Measurements from ENCODE around the gene MSRB1.

The MSRB1 gene, protein sequence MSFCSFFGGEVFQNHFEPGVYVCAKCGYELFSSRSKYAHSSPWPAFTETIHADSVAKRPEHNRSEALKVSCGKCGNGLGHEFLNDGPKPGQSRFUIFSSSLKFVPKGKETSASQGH
- long read RNA-seq, donor 1, transcript MSRB1-201 (4 exons, 1,423 nt), result major isoform, 93 of 98 reads
- long read RNA-seq, donor 1, partial matches to known transcripts, result 5 of 98 reads
- long read RNA-seq, donor 1, other reads (novel, unspliced or antisense), result 0 of 98 reads
- long read RNA-seq, donor 2, transcript MSRB1-201 (4 exons, 1,423 nt), result major isoform, 54 of 56 reads
- long read RNA-seq, donor 2, partial matches to known transcripts, result 0 of 56 reads
- long read RNA-seq, donor 2, other reads (novel, unspliced or antisense), result 0 of 56 reads
- long read RNA-seq, donor 3, transcript MSRB1-201 (4 exons, 1,423 nt), result major isoform, 29 of 30 reads
- long read RNA-seq, donor 3, partial matches to known transcripts, result 0 of 30 reads
- long read RNA-seq, donor 3, other reads (novel, unspliced or antisense), result 0 of 30 reads
- long read RNA-seq, donor 4, transcript MSRB1-201 (4 exons, 1,423 nt), result major isoform, 45 of 45 reads
- long read RNA-seq, donor 4, partial matches to known transcripts, result 0 of 45 reads
- long read RNA-seq, donor 4, other reads (novel, unspliced or antisense), result 0 of 45 reads
- long read RNA-seq, donor 5, transcript MSRB1-201 (4 exons, 1,423 nt), result major isoform, 59 of 76 reads
- long read RNA-seq, donor 5, partial matches to known transcripts, result 15 of 76 reads
- long read RNA-seq, donor 5, other reads (novel, unspliced or antisense), result 0 of 76 reads
- long read RNA-seq, donor 6, transcript MSRB1-201 (4 exons, 1,423 nt), result major isoform, 48 of 48 reads
- long read RNA-seq, donor 6, partial matches to known transcripts, result 0 of 48 reads
- long read RNA-seq, donor 6, other reads (novel, unspliced or antisense), result 0 of 48 reads
- long read RNA-seq, donor 7, result 0 reads
- long read RNA-seq, donor 8, transcript MSRB1-201 (4 exons, 1,423 nt), result major isoform, 62 of 62 reads
- long read RNA-seq, donor 8, partial matches to known transcripts, result 0 of 62 reads
- long read RNA-seq, donor 8, other reads (novel, unspliced or antisense), result 0 of 62 reads

- peak; percentile 81 for DNase-seq
Observed at GRCh38 chr16:1942810-1943726, at the start of gene MSRB1. Gene MSRB1 (minus strand): TSS chr16:1943199. CDS start chr16:1943156, 43 bp downstream.

DNA sequence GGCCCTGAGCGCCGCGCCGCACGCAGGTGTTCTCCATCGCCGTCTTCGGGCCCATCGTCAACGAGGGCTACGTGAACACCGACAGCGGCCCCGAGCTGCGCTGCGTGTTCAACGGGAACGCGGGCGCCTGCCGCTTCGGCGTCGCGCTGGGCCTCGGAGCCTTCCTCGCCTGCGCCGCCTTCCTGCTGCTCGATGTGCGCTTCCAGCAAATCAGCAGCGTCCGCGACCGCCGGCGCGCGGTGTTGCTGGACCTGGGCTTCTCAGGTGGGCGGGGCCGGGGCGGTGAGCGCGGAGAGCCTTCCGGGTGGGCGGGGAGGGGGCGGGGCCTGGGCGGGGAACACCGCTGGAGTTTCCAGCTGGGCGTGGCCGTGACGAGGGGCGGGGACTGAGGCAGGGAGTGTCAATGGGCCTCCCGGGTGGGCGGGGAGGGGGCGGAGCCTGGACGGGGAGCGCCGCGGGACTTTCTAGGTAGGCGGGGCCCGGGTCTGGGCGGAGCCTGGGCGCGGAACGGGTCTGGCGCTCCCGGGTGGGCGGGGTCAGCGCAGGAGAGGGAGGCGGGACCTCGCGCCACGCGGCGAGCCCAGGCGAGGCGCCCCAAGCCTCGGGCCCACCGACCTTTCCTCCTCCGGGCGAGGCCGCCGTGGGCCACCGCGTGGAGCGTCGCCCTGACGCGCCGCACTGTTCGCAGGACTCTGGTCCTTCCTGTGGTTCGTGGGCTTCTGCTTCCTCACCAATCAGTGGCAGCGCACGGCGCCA lies 49.1 kb upstream of the MSRB1 start:
- DNase-seq, result peak; percentile 78

DNA sequence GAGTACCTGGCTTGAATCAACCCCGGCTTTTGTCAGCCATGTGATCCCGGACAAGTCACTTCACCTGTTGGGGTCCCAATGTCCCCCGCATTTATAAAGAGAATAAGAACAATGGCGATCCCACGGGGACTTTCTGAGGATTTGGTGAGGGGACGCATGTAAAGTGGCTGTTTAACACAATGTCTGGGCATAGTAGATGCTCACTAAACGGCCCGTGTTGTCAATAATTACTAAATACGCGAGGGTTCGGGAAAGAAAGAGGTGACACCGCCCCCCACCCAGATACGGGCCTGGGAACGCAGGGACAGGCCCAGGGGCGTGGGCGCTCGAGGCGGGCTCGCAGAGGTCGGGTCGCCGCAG lies 48.6 kb upstream of the MSRB1 start:
- DNase-seq, result no peak

DNA sequence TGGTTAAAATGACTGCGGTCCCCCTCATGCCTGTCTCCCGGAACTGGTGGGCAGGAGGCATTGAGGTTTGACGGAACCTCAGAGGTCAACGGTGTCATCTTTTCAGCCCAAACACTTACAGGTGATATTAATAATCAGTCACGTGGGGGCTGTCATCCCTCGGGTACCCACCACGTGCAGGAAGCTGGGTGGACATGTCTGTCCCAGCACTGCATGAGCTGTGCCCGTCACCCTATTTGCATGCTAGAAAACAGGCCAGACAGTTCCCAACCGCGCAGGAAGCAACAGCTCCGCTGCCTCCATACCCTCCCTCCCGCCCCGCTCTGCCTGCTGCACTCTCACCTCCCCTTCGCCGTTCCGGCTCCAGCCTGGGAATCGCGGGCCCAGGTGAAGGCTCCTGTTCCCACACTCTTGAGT lies 48.1 kb upstream of the MSRB1 start:
- DNase-seq, result peak; percentile 48

DNA sequence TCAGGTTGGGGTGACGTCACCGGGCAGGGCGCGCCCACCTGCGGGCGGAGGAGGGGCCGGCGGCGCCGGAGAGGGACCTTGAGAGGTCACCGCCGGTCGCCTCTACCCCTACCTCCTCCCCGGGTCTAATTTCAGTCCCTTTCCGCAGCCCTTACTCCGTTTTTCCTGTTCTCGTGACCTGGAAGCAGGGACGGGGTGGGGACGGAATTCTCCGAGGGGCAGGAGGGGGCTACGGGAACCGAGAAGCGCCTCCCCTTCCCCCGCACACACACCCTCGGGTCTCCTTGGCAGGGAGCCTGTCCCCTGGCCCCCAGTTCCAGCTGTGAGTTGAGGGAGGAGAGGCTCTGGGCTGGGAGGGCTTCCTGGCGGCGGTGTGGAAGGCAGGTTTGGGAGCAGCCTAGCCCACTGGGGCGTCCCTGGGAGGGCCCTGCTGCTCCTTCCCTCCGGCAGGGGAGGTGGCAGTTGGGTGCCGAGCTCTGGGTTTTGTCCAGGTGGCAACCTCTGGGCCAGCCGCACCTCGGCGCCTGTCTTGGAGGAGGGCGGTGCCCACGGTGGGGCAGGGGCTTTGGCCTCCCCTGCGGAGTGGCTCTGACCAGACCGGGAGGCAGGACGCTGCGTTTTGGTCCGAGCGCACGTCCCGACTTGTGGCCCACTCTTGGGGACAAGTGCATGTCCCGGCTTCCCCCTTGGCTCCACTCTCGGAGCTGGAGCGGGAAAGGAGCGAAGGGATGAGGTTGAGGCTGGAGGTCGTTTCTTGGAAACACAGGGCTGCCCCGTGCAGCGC lies 47.5 kb upstream of the MSRB1 start:
- DNase-seq, result peak; percentile 56

GRCh38 chr16:1990101-1990350 lies 47.0 kb upstream of the MSRB1 start:
- no peak for DNase-seq

DNA sequence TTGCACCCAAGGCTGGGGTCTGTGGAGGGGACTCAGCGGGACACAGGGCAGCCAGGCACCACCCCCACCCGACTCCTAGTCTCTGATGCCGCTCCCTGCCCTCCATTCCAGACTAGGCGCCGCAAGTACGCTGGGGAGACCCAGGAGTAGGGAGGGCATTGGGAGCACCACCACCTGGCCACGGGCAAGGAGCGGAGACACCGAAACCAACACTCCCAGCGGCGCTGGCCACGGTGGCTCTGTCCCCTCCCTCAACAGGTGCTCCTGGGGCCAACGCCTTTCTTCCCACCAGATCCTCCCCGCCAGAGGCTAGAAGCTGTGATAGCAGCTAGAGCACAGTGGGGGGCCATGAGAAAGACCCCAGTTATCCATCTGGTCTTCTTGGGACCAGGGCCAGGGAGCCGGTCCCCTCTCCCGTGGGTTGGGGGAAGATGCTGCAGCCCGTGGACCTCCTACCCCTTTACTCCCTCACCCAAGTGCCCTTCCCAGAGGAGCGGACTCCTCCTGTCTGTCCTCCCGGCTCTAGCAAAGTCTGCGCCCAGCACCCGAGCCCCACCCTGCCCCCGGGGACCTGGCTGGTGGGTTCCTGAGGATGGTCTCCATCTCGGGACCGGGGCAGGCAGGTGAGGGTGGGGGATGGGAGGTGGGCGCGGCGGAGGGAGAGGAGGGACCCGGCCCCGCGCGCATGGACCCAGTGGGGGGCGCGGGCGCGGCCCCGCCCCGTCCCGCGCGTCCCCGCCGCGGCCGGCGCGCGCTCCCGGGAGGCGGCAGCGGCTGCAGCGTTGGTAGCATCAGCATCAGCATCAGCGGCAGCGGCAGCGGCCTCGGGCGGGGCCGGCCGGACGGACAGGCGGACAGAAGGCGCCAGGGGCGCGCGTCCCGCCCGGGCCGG lies 46.5 kb upstream of the MSRB1 start, which contains the start of gene SYNGR3:
SYNGR3 (plus strand) TSS at position 762 of the 892 bp plus-strand sequence. CDS start 133 bp downstream, outside the sequence.
- no peak for DNase-seq

GRCh38 chr16:1987198-1987597 lies 44.2 kb upstream of the MSRB1 start:
- no peak for DNase-seq

DNA sequence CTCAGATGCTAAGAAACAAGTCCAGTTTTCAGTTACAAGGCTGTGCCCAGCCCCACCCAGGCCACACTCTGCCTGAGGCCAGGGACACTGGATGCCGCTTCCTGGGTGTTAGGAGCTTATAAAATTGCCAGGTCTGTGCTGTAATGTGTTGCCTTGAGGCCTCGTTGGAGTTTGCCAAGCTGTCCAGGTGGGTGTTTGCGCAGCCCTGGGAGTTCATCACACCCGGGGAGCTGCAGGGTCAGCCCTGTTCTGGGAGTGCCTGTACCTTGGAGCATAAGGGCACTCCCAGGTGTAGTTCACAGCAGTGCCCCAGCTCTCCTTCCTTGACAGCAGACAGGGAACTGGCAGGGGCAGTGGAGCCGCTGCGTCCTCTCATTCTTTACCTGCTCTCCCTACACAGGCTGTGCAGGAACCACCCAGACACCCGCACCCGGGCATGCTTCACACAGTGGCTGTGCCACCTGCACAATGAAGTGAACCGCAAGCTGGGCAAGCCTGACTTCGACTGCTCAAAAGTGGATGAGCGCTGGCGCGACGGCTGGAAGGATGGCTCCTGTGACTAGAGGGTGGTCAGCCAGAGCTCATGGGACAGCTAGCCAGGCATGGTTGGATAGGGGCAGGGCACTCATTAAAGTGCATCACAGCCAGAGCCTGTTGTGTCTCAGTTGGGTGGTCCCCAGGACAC lies 42.6 kb upstream of the MSRB1 start:
- DNase-seq, result no peak

GRCh38 chr16:1984347-1985225 lies 41.6 kb upstream of the MSRB1 start:
- DNase-seq, result peak; percentile 54

GRCh38 chr16:1983544-1984346 lies 40.7 kb upstream of the MSRB1 start, which contains the start of gene GFER:
Gene GFER (plus strand): TSS chr16:1984193. CDS start chr16:1984219, 26 bp downstream.
- peak; percentile 91 for DNase-seq

DNA sequence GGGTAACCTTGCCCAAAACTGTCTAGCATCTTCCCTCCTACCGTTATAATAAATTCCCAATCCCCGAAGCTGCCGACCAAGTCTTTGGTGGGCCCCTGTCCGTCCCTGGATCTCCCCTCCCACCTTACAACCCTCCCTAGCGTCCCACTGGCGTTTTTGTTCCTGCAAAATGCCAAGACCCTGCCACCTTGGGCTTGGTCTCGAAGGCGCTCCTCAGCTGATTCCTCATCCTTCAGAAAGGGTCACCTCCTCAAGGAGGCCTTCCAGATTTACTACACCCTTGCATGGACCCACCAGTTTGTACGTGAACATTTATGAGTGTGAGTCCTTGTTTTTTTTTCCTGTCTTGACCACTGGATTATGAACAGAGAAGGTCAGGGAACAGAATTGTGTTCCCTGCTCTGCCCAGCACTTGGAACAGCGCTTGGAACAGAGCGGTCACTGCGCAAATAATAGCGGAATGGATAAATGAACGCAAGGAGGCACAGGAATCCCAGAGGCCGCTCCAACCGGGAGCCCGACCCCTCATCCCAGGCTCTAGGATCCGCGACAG lies 40.1 kb upstream of the MSRB1 start:
- DNase-seq, result no peak

GRCh38 chr16:1982013-1982433 lies 39.0 kb upstream of the MSRB1 start:
- DNase-seq, result no peak

DNA sequence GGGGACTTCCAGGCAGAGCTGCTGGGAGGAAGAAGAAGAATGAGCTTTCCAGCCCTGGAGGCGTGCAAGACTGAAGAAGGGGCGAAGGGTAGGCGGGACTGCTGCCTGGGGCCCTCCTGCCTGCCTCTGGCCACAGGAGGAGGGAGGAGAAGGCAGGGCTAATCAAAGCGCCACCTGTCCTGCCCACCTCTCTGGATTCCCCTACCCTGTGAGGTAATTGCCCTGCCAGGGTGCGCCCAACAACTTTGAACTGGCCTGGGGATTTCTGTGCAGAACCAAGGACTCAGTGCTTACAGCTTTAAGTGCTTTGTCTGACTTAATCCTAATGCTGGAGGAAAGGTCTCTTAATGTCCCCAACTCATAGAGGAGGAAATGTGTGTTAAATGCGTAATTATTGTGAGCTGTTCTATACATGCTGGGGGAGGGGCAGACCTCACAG lies 38.4 kb upstream of the MSRB1 start, which contains the start of gene NOXO1:
NOXO1 (minus strand) TSS at position 72 of the 439 bp plus-strand sequence. CDS start 290 bp downstream, outside the sequence.
- no peak for DNase-seq

DNA sequence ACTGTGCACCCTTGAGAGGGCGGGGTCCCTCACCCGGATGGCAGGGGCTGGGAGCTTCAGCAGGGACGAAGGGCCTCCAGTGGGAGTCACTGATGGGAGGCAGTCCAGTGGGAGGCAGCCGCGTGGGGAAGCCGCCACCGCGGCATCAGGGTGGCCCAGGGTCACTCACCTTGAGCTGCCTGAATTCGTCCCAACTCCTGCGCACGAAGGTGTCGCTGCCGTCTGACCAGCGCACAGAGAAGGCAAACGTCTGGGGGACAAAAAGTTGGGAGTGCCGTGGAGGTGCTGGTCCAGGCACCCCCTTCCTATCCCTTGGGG lies 37.7 kb upstream of the MSRB1 start:
- DNase-seq, result no peak

All from right kidney (tissue), 9 donors.